ENCODE measurements around the gene RCC1. TPM values are rescaled to one million over a fixed set of nuclear protein-coding genes. Genes with fewer than 3 reads are reported as not detected.
"Not testable (repeated sequence)": the region's sequence is repeated elsewhere in the genome, so short reads cannot be mapped to it uniquely, and the experiment has no call there.

The RCC1 gene
- total RNA-seq, 1 donor from 2014 or later, result 23.7 TPM

DNA sequence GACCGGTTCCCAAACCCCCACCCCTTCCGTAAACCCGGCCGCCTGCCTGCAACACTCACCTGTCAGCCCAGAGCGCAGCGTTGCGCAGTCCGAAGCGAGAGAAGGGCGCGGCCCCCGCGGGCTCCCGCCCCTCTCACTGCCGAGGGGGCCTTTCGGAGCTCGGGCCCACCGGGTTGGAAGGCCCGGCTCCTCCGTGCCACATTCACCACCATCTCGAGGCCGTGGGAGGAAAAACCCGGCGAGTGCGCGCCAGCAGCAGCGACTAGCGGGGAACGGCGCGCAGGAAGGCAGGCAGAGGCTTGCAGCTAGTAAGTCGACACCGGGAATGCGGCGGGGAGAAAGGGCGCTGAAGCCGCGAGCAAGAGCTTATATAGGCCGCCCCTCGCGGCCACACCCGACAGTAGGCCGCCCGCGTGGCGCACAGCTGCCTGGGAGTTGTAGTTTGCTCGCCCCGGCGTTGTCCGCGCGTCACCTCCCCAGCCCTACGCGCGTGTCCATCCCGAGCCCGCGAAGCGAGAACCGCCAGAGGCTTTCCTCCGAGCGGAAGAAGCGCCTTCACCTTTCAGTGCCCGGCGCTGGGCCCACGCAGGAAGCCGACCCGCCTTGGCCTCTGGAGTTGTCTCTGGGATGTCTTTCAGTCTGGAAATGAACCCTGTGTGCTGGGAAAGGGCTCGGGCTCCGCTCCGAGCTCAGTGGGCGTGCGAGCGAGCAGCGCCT, 75.8 kb downstream of the RCC1 start:
- FAIRE-seq, result no peak
- peak overlapping the region; percentile 97 for H3K4me3 Mint-ChIP-seq (ENCODE audit: unreplicated experiment)

DNA sequence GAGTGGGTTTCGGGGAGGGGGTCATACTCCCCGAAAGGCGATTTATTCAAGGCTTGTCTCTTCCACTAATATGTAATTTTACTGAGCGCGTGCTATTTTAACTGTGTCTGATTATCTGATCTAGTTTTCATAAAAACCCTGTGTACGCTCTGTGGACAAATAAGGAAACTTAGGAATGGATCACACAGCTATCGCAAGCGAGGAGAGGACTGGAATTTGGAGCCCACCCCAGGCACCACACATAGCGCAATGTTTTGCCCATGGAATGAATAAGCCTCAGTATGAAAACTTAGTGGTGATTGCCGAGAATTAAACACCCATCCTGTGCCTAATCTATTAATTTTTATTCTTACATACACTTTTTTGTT, 76.4 kb downstream of the RCC1 start:
- no peak overlapping the region for H3K27ac Mint-ChIP-seq (ENCODE audit: unreplicated experiment)
- Histone ChIP-seq H3K4me1 (ENCODE audit: insufficient read depth, low read length) (peaks cover 15% of the 10 kb centered on the region), H3K79me2 (ENCODE audit: insufficient read depth, low read length) (peaks cover 32% of the 10 kb centered on the region), H3K4me3 (ENCODE audit: insufficient read depth, low read depth, low read length) (peak overlapping the region; percentile 98), H2AFZ (ENCODE audit: low read depth, low read length) (peak overlapping the region; percentile 96), H3K27me3 (ENCODE audit: insufficient read depth, low read length) (no peaks in the 10 kb centered on the region), H3K4me2 (ENCODE audit: low read length) (peak overlapping the region; percentile 93), H3K9me3 (ENCODE audit: insufficient read depth, low read depth, low read length) (no peaks in the 10 kb centered on the region), H3K9ac (ENCODE audit: low read length) (peak overlapping the region; percentile 90), H4K20me1 (ENCODE audit: insufficient read depth, low read length) (peaks cover 43% of the 10 kb centered on the region), H3K27ac (ENCODE audit: low read depth, low read length) (peak overlapping the region; percentile 67), H3K36me3 (ENCODE audit: insufficient read depth, low read length) (peaks cover 31% of the 10 kb centered on the region)
- H3K9me3 Mint-ChIP-seq (ENCODE audit: unreplicated experiment), result no peaks in the 10 kb centered on the region
- FAIRE-seq, result no peak
- peaks cover 18% of the 10 kb centered on the region for H3K4me1 Mint-ChIP-seq (ENCODE audit: low read depth, unreplicated experiment)
- H3K27me3 Mint-ChIP-seq (ENCODE audit: low read depth, unreplicated experiment), result no peaks in the 10 kb centered on the region
- TF ChIP-seq EZH2 (IDR thresholded peaks at IDR 0.05; ENCODE audit: insufficient read depth, low read length), result no peak
- peak; percentile 40 for DNase-seq (ENCODE audit: low read depth)
- peak overlapping the region; percentile 97 for H3K4me3 Mint-ChIP-seq (ENCODE audit: unreplicated experiment)
- peaks cover 14% of the 10 kb centered on the region for H3K36me3 Mint-ChIP-seq (ENCODE audit: low read depth, unreplicated experiment)

More for the DNA sequence above, 75.8 kb downstream of the RCC1 start:
- H3K79me2 ChIP-seq (ENCODE audit: insufficient read depth, low read length), result peaks cover 32% of the 10 kb centered on the region
- H3K27me3 ChIP-seq (ENCODE audit: insufficient read depth, low read length), result no peaks in the 10 kb centered on the region
- H3K9me3 ChIP-seq (ENCODE audit: insufficient read depth, low read depth, low read length), result no peaks in the 10 kb centered on the region
- H3K4me1 Mint-ChIP-seq (ENCODE audit: low read depth, unreplicated experiment), result peaks cover 18% of the 10 kb centered on the region
- peaks cover 16% of the 10 kb centered on the region for H3K36me3 Mint-ChIP-seq (ENCODE audit: low read depth, unreplicated experiment)
- no peaks in the 10 kb centered on the region for H3K9me3 Mint-ChIP-seq (ENCODE audit: unreplicated experiment)
- peak overlapping the region; percentile 98 for H3K4me3 ChIP-seq (ENCODE audit: insufficient read depth, low read depth, low read length)
- H3K27ac ChIP-seq (ENCODE audit: low read depth, low read length), result peak overlapping the region; percentile 67
- peak overlapping the region; percentile 93 for H3K4me2 ChIP-seq (ENCODE audit: low read length)
- H3K4me1 ChIP-seq (ENCODE audit: insufficient read depth, low read length), result peaks cover 15% of the 10 kb centered on the region
- TF ChIP-seq EZH2 (IDR thresholded peaks at IDR 0.05; ENCODE audit: insufficient read depth, low read length), result no peak
- TF ChIP-seq, protein P1, sequence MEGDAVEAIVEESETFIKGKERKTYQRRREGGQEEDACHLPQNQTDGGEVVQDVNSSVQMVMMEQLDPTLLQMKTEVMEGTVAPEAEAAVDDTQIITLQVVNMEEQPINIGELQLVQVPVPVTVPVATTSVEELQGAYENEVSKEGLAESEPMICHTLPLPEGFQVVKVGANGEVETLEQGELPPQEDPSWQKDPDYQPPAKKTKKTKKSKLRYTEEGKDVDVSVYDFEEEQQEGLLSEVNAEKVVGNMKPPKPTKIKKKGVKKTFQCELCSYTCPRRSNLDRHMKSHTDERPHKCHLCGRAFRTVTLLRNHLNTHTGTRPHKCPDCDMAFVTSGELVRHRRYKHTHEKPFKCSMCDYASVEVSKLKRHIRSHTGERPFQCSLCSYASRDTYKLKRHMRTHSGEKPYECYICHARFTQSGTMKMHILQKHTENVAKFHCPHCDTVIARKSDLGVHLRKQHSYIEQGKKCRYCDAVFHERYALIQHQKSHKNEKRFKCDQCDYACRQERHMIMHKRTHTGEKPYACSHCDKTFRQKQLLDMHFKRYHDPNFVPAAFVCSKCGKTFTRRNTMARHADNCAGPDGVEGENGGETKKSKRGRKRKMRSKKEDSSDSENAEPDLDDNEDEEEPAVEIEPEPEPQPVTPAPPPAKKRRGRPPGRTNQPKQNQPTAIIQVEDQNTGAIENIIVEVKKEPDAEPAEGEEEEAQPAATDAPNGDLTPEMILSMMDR (IDR thresholded peaks at IDR 0.05; ENCODE audit: insufficient read depth, low read depth, low read length), result no peak
- peak; percentile 85 for DNase-seq (ENCODE audit: low read depth)
- peaks cover 48% of the 10 kb centered on the region for H4K20me1 ChIP-seq (ENCODE audit: insufficient read depth, low read length)
- H3K9ac ChIP-seq (ENCODE audit: low read length), result peak overlapping the region; percentile 90
- peaks cover 35% of the 10 kb centered on the region for H3K36me3 ChIP-seq (ENCODE audit: insufficient read depth, low read length)
- no peaks in the 10 kb centered on the region for H3K27me3 Mint-ChIP-seq (ENCODE audit: low read depth, unreplicated experiment)
- H2AFZ ChIP-seq (ENCODE audit: low read depth, low read length), result peak overlapping the region; percentile 96
- peak overlapping the region; percentile 58 for H3K27ac Mint-ChIP-seq (ENCODE audit: unreplicated experiment)

DNA sequence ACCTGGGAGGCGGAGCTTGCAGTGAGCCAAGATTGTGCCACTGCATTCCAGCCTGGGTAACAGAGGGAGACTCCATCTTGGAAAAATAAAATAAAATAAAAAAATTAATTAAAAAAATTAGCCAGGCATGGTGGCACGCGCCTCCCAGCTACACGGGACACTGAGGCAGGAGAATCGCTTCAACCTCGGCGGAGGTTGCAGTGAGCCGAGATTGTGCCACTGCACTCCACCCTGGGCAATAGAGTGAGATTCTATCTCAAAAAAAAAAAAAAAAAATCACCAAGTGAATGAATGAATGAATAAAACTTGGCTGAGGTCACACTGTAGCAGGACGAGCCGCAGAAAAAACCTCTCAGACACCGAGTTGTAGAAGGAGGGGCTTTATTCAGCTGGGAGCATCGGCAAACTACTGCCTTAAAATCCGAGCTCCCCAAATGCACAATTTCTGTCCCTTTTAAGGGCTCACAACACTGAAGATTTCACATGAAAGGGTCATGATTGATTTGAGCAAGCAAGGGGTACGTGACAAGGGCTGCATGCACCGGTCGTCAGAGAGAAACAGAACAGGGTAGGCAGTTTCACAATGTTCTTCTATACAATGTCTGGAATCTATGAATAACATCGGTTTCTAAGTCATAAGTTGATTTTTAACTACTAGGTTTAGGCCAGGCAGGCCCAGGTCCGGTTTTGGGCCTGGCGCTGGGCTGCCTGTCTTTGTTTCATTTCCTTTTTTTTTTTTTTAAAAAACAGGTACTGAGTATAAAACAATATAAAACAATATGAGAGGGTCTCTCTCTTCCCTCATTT, 80.9 kb downstream of the RCC1 start:
- H4K20me1 ChIP-seq (ENCODE audit: insufficient read depth, low read length); H3K36me3 Mint-ChIP-seq (ENCODE audit: low read depth, unreplicated experiment); H3K27ac ChIP-seq (ENCODE audit: low read depth, low read length); H3K4me3 ChIP-seq (ENCODE audit: insufficient read depth, low read depth, low read length); DNase-seq (ENCODE audit: low read depth); H2AFZ ChIP-seq (ENCODE audit: low read depth, low read length); H3K27me3 ChIP-seq (ENCODE audit: insufficient read depth, low read length); H3K9ac ChIP-seq (ENCODE audit: low read length); H3K4me2 ChIP-seq (ENCODE audit: low read length); FAIRE-seq; H3K4me1 Mint-ChIP-seq (ENCODE audit: low read depth, unreplicated experiment); H3K27me3 Mint-ChIP-seq (ENCODE audit: low read depth, unreplicated experiment); H3K36me3 ChIP-seq (ENCODE audit: insufficient read depth, low read length); H3K79me2 ChIP-seq (ENCODE audit: insufficient read depth, low read length); H3K4me3 Mint-ChIP-seq (ENCODE audit: unreplicated experiment); H3K4me1 ChIP-seq (ENCODE audit: insufficient read depth, low read length); H3K27ac Mint-ChIP-seq (ENCODE audit: unreplicated experiment); H3K9me3 ChIP-seq (ENCODE audit: insufficient read depth, low read depth, low read length); H3K9me3 Mint-ChIP-seq (ENCODE audit: unreplicated experiment): not testable (repeated sequence)

Other genes with a start within 250 kb of the RCC1 start
- gene SESN2, start 246.5 kb upstream of the RCC1 start, total RNA-seq, result 74.6 and 78.3 TPM in 2 replicates
- 10.4 and 11.6 TPM in 2 replicates for gene MED18, start 177.0 kb upstream of the RCC1 start, total RNA-seq
- gene PHACTR4, start 136.3 kb upstream of the RCC1 start, total RNA-seq, result 72.6 and 78.5 TPM in 2 replicates
- 20.5 and 21.7 TPM in 2 replicates for gene TRNAU1AP, start 47.0 kb downstream of the RCC1 start, total RNA-seq
- gene RAB42, start 86.2 kb downstream of the RCC1 start, total RNA-seq, result 1.2 and 2.1 TPM in 2 replicates
- gene TAF12, start 137.0 kb downstream of the RCC1 start, total RNA-seq, result 25.9 and 26.8 TPM in 2 replicates
- not detected in 2 replicates for gene RNU11, start 142.6 kb downstream of the RCC1 start, total RNA-seq
- 11.9 and 12.6 TPM in 2 replicates for gene GMEB1, start 162.7 kb downstream of the RCC1 start, total RNA-seq
- 91.3 and 97.5 TPM in 2 replicates for gene YTHDF2, start 230.9 kb downstream of the RCC1 start, total RNA-seq